GM18909 (cell line): ENCODE measurements around the gene G6PD.
"Not testable (repeated sequence)": the region's sequence is repeated elsewhere in the genome, so short reads cannot be mapped to it uniquely, and the experiment has no call there.

ENCODE experiments used
- ATAC-seq: cut with Tn5 transposase; IDR thresholded peaks from one replicate; pipeline ENCODE4 v1.9.1; 2021; ENCODE audit warnings: mild to moderate bottlenecking; ENCODE audit not compliant: unreplicated experiment, poor library complexity

Gene G6PD

GRCh38 chrX:154546354-154547244 lies at the start of gene G6PD:
Gene G6PD (minus strand): TSS chrX:154546846. CDS start chrX:154546155, 691 bp downstream.
- peak; percentile 63 for ATAC-seq

DNA sequence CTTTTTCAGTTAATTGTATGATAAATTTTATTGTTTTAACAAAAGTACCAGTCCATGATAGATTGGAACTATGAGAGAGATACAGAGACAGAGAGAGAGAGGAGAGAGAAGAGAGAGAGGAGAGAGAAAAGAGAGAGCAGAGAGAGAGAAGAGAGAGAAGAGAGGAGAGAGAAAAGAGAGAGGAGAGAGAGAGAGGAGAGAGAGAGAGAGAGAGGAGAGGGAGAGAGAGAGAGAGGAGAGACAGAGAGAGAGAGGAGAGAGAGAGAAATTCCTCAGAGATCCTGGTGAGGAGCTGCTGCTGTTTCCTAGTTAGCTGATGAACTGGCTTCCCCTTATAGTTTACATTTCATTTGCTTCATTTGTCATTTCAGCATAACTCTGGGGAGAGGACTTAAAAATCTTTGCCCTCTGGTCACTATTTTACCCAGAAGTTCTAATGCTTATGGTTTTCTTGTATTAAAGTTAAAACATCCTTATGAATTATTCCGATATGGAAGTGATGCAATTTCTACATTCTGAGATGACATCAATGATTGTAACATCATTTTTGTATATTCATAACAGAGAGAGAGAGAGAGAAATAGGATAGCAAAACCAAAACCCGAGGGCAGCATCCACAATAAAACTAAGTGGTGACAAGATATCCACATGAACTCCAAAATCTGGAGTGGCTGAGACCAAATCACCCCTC lies 49.1 kb upstream of the G6PD start:
- ATAC-seq = no peak

GRCh38 chrX:154594491-154594890 lies 47.8 kb upstream of the G6PD start:
- ATAC-seq = no peak

DNA sequence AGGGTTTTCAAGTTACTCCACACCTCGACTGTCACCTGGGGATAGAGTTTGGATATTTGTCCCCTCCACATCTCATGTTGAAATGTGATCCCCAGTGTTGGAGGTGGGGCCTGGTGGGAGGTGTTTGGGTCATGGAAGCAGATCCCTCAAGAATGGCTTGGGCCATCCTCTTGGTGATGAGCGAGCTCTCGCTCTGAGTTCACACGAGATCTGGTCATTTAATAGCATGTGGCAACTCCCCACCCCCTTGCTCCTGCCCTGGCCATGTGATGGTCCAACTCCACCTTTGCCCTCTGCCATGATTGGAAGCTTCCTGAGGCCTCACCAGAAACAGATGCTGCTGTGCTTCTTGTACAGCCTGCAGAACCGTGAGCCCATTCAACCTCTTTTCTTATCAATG lies 46.6 kb upstream of the G6PD start:
- ATAC-seq = no peak

- no peak for ATAC-seq
Observed at GRCh38 chrX:154592505-154592904, 45.9 kb upstream of the G6PD start.

DNA sequence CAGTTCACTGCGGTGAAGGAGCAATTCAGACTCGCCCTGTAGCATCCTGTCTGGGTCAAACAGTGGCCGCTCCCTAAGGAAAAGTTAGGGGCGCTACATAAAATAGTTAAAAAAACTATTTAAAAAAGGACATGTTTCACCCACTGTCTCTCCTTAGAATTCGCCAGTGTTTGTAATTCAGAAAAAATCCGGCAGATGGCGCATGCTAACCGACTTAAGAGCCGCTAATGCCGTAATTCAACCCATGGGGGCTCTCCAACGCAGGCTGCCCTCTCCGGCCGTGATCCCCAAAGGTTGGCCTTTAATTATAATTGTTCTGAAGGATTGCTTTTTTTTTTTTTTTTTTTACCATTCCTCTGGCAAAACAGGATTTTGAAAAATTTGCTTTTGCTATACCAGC lies 43.8 kb upstream of the G6PD start:
- not testable (repeated sequence) for ATAC-seq

GRCh38 chrX:154584585-154585183 lies 38.0 kb upstream of the G6PD start, which contains the start of gene CTAG1A:
Gene CTAG1A (plus strand): TSS chrX:154585133. CDS start chrX:154585207, 74 bp downstream.
- not testable (repeated sequence) for ATAC-seq

GRCh38 chrX:154582994-154583393 lies 36.3 kb upstream of the G6PD start:
- not testable (repeated sequence) for ATAC-seq

DNA sequence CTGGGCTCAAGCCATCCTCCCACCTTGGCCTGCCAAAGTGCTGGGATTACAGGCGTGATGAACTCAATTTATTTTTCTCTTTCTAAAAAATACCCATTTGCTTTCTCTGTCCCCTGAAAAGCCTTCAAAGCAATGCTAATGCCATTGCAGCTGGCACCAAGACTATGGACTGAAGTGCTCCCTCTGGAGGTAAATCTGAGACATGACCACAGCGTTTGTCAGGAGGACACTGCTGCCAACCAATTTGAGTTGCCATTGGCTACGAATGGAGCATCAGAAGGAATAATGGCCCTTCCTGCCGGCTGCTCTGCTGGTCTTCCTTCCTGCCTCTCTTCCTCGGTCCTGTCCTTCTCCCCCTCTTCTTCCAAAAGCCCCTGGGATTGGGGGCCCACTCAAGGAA lies 28.4 kb upstream of the G6PD start:
- not testable (repeated sequence) for ATAC-seq

DNA sequence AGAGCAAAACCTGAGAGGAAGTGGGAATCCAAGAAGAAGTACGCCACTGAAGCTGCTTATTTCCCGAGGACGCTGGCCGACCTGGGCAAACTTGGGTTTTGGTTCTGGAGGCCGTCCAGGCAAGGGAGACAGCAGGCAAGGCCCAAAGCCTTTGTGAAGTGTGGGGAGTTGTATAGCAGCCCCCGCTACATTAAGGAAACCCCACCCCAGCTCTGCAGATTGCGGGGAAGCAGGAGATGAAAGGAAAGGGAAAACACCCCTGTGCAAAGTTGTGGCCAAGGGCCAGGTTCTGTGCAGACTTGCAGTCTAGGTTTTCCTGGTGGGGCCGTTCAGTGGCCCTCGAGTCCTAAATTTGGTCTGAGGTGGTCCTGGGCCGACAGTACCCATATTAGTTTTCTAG lies 26.4 kb upstream of the G6PD start:
- ATAC-seq = not testable (repeated sequence)

GRCh38 chrX:154570361-154570760 lies 23.7 kb upstream of the G6PD start:
- ATAC-seq = not testable (repeated sequence)

DNA sequence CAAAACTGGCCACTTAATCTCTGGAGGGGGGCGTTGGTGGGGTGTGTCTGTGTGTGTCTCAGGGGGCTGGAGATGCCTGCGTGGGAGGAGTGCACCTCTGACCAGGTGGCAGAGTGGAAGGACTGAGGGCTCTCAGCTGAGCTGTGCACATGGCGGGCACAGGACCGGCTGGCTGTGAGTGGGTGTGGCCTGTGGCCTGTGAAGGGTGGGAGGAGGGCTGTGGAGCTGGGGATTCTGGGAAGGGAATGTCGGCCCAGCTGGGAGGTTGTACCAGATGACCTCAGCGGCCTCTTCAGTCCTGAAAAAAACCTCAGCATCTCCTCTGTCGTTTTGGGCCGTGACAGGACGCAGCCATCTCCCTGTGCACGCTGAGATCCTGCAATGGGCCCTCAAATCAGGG lies 15.6 kb upstream of the G6PD start:
- not testable (repeated sequence) for ATAC-seq

DNA sequence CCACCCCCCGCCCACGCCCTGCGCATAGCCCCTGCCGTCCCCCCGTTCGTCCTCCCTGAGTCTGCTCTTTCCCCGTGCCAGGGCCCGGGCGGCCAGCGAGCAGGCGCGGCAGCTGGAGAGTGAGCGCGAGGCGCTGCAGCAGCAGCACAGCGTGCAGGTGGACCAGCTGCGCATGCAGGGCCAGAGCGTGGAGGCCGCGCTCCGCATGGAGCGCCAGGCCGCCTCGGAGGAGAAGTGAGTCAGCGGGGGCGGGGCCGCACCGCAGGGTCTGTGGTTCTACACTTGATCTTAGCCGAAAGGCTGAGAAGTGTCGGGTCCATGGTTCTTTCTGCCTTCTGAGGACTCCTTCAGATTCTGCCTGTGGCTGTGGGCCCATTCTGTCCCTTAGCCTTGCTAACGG lies 13.7 kb upstream of the G6PD start:
- not testable (repeated sequence) for ATAC-seq

DNA sequence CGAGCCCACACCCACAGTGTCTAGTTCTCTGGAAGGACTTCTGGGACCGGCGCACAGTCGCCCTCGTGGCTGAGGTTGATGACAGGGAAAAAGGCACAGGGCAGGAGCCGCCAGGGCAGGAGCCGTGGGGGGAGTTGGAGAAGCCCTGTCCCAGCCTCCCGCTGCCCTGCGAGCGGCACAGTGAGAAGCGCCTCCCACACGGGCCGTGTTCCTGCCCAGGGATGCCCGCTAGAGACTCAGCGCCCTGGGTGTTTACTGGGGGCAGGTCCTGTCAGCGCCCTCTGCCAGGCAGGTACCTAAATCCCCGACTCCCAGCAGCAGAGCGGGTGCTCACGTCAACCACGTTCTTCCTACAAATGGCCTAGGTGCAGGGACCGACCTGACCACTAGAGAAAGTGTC lies 12.2 kb upstream of the G6PD start:
- not testable (repeated sequence) for ATAC-seq

GRCh38 chrX:154558060-154558690 lies 11.5 kb upstream of the G6PD start:
- ATAC-seq = not testable (repeated sequence)

DNA sequence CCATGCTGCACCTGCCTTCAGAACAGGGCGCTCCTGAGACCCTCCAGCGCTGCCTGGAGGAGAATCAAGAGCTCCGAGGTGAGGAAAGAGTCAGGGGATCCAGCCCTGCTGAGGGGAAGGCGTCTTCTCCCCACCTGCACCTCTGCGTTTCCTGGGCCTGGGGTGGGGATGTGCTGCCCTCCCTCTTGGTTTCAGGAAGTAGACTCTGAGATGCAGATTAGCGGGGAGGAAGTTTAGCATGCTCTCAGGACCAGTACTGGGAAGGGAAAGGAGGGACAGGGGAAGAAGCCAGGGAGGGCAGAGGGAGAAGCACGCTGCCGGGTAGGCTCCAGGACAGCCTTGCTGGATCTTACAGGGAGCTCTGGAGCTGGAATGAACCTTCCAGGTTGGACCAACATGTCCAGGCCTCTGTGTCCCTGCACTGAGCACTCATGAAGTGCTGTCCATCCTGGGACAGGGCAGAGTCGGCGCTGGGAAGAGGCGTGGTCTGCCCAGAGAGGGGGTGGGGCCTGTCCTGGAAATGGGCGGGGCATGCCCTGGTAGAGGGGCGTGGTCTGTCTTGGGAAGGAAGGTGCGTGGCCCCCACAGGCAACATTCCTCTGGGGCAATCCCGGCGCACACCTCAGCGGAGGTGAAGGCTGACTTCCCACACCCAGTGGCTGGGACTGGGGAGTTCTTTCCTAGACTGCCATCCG lies 5.6 kb upstream of the G6PD start:
- ATAC-seq = not testable (repeated sequence)

DNA sequence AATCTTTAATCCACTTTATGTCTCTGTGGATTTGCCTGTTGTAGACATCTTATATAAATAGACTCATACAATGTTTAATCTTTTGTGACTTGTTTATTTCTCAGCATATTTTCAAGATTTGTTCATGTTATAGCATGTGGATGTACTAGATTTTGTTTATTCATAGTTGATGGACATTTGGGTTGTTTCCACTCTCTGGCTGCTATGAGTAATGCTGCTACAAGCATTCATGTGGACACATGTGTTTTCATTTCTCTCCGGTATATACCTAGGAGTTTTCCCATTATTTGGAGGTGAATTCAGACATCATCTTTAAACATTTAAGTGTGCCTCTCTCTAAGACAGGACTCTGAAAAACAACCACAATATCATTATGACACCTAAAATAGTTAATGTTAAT lies 3.1 kb upstream of the G6PD start:
- ATAC-seq = no peak

DNA sequence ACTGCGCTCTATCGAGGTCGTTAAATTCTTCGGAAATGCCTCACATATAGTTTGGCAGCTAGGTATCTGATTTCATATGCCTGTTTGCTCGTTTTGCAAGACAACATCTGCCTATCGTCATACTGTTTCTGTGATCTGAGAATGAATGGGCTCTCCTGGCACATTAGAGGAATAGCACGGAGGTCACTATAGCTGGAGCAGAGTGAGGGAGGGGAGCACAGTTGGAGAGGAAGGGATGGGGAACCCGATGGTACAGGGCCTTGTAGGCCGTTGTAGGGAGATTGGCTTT lies 1.3 kb upstream of the G6PD start:
- no peak for ATAC-seq

- ATAC-seq = peak; percentile 80
Observed at GRCh38 chrX:154547245-154548027, 790 bp upstream of the G6PD start, which contains the start of gene IKBKG. Gene IKBKG (plus strand): TSS chrX:154547620. CDS start chrX:154552003, 4,383 bp downstream.
